LNCAP (cell line): Measurements from ENCODE around the gene ANHX.

Experiments used
- TF ChIP-seq, protein P1 (sequence below): fragments of 450-650 bp; IDR thresholded peaks from 2 replicates; pipeline ENCODE4 v1.5.1; 2017; ENCODE audit warnings: mild to moderate bottlenecking

The ANHX gene

DNA sequence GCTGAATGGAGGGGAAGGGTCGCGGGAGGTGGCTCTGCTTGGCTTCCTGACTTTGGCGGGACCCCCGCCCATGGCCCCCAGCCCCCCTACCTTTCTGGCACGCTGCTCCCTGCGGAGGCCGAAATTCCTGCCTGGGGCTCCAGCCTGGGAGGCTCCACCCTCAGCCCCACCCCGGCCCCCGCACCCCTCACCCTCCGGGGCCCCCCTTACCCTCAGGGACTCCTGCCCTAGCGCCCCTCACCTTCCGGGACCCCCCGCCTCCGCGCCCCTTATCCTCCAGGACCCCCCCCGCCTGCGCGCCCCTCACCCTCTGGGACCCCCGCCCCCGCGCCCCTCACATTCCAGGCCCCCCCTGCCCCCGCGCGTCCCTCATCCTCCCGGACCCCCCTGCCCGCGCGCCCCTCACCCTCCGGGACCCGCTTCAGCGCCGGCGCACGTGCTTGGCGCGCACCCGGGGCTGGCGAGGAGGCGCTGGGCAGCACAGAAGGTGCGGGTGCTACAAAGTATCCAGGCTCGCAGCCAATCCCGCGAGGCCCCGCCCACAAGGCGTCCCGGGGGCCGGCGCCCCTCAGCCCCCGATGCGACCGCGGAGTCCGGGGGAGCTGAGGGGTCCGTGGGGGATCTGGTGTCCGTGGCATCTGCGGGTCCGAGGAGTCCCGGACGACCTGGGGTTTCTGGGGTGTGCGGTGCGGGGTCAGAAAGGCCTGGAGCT lies at the start of gene ANHX:
Gene ANHX, minus strand, starts transcription at position 477 of the 712 bp plus-strand sequence. CDS start 1,521 bp downstream, outside the sequence.
- TF ChIP-seq, protein P1, sequence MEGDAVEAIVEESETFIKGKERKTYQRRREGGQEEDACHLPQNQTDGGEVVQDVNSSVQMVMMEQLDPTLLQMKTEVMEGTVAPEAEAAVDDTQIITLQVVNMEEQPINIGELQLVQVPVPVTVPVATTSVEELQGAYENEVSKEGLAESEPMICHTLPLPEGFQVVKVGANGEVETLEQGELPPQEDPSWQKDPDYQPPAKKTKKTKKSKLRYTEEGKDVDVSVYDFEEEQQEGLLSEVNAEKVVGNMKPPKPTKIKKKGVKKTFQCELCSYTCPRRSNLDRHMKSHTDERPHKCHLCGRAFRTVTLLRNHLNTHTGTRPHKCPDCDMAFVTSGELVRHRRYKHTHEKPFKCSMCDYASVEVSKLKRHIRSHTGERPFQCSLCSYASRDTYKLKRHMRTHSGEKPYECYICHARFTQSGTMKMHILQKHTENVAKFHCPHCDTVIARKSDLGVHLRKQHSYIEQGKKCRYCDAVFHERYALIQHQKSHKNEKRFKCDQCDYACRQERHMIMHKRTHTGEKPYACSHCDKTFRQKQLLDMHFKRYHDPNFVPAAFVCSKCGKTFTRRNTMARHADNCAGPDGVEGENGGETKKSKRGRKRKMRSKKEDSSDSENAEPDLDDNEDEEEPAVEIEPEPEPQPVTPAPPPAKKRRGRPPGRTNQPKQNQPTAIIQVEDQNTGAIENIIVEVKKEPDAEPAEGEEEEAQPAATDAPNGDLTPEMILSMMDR, result no peak

GRCh38 chr12:133264173-133264572 lies 28.5 kb upstream of the ANHX start:
- TF ChIP-seq, protein P1, result no peak

DNA sequence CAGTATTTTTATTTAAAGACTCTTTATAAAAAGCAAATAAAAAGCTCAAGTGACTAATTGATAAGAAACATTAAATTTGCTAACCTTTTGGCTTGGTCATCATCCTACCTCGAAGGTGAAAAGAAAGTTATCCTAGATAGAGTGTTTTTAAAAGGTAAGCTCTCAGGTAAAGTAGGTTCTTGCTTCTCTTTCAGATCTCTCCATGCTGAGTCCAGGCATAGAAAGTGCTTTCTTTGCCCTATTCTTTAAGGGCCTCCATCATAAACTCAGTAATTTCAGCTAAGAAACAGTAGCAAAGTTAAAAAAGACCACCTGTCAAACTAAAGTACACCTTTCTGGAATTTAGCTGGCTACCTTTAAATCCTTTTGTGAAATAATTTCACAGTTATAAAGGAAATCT lies 20.6 kb upstream of the ANHX start:
- TF ChIP-seq, protein P1, result no peak

DNA sequence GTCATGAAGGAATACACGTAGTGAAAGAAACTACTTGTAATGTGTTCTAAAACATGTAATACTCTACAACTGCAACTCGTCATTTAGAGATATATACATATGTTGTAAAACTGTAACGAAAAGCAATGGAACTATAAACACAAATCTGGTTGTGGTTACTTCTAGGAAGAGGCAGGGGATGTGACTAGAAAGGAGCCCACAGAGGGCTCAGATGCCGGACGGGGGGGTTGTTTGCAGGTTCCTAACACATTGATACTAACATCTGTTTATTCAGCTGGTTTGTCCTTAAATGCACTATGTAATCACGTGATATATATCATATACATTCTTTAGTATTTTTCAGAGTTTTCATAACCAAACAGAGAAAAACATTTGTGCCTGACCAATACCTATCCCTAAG lies 16.1 kb upstream of the ANHX start:
- TF ChIP-seq, protein P1, result no peak

GRCh38 chr12:133236556-133236955 lies 879 bp upstream of the ANHX start:
- TF ChIP-seq, protein P1, result no peak

DNA sequence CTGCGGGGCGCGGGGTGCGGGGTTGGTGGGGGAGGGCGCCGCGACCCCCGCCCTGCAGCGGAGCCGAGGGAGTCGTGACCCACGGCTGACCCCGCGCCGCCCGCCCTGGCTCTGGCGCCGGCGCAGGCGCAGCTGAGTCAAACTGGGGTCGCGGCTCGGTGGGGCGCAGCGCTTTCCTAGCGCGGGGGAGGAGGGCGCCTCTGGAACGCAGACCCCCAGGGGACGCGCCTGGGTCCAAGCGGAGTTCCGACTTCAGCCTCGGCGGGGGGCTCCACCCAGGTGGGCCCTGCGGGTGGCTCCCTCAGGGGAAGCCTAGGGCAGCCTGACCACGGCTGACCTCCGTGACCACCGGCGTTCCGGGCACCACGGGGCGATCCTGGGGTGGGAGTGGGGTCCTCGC lies 467 bp upstream of the ANHX start:
- TF ChIP-seq, protein P1, result no peak

DNA sequence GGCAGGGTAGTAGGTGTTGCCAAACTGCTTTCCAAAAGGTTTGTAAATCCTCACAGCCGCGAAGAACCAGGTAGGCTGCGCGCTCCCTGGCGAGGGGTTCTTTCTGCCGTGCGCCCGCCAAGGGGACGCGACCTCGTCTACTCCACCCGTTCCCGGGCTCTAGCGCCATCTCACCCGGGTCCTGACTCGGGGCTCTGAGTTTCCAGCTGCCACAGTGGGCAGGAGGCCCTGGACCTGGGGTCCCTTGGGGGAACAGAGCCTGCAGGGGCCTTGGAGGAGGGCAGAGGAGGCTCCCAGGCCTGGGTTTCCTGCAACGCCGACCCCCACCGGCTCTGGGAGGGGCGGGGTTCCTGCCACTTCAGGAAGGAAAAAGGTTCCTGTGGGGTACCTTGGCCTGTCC lies 706 bp downstream of the ANHX start:
- TF ChIP-seq, protein P1, result no peak
